ENCODE data around the gene PHLDB1.

The PHLDB1 gene

DNA sequence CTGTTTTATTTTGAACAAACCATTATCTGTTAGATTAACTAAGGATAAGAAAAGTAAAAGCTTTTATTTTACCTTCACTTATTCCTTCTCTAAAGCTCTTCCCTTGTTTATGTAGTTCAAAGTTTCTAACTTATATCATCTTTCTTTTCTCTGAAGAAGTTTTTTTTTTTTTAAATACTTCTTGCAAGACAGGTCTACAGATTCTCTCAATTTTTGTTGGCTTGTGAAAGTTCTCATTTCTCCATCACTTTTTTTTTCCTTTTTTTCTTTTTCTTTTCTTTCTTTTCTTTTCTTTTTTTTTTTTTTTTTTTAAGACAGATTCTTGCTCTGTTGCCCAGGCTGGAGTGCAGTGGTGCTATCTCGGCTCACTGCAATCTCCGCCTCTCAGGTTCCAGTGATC lies 76.8 kb downstream of the PHLDB1 start:
- no peak for DNase-seq

DNA sequence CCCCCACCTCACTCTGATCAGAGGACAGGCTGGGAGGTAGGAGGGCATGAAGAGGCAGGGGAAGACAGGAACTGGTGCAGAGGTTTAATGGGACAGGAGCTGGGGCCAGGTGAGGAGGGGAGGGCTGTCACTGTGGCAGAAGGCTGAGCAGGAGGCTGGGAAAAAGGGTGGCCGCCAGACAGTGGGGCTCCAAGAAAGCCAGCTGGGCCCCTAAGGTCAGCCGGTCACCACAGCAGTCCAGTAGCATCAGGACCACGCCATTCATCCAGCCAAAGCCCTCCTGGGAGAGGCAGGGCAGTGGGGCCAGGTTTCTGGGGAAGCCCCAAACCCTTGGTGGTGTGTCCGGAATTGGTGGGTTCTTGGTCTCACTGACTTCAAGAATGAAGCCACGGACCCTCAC lies 80.5 kb downstream of the PHLDB1 start:
- no peak for DNase-seq

DNA sequence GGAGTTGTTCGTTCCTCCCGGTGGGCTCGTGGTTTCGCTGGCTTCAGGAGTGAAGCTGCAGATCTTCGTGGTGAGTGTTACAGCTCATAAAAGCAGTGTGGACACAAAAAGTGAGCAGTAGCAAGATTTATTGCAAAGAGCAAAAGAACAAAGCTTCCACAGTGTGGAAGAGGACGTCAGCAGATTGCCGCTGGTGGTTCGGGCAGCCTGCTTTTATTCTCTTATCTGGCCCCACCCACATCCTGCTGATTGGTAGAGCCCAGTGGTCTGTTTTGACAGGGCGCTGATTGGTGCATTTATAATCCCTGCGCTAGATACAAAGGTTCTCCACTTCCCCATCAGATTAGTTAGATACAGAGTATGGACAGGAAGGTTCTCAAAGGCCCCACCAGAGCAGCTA lies 80.9 kb downstream of the PHLDB1 start:
- DNase-seq = peak in 12 of 56 donors; percentile 5 to 42 (median 20)

DNA sequence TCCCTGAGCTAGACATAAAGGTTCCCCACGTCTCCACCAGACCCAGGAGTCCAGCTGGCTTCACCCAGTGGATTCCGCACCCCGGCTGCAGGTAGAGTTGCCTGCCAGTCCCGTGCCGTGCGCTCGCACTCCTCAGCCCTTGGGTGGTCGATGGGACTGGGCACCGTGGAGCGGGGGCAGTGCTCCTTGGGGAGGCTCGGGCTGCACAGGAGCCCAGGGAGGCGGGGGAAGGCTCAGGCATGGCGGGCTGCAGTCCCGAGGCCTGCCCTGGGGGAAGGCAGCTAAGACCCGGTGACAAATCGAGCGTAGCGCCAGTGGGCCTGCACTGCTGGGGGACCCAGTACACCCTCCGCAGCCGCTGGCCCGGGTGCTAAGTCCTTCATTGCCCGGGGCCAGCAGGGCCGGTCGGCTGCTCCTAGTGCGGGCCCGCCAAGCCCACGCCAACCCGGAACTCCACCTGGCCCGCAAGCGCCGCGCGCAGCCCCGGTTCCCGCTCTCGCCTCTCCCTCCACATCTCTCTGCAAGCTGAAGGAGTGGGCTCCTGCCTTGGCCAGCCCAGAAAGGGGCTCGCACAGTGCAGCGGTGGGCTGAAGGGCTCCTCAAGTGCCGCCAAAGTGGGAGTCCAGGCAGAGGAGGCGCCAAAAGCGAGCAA lies 81.6 kb downstream of the PHLDB1 start:
- peak in 1 of 56 donors; percentile 43 for DNase-seq

DNA sequence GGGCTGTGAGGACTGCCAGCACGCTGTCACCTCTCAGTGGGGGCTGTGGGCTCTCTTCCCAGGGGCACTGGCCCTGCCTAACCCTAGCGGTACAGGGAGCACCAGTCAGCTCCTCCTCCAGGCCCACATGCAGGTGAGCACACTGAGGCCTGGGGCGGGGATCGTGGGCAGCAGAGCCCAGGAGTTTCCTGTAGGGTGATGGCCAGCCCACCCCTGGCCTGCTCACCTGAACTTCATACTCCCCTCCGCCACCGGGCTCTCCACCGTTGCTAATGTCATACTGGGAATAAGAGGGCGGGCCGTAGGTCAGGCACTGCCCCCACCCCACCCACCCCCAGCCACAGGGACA lies 82.1 kb downstream of the PHLDB1 start:
- DNase-seq = peak in 2 of 56 donors; percentile 34 to 57

DNA sequence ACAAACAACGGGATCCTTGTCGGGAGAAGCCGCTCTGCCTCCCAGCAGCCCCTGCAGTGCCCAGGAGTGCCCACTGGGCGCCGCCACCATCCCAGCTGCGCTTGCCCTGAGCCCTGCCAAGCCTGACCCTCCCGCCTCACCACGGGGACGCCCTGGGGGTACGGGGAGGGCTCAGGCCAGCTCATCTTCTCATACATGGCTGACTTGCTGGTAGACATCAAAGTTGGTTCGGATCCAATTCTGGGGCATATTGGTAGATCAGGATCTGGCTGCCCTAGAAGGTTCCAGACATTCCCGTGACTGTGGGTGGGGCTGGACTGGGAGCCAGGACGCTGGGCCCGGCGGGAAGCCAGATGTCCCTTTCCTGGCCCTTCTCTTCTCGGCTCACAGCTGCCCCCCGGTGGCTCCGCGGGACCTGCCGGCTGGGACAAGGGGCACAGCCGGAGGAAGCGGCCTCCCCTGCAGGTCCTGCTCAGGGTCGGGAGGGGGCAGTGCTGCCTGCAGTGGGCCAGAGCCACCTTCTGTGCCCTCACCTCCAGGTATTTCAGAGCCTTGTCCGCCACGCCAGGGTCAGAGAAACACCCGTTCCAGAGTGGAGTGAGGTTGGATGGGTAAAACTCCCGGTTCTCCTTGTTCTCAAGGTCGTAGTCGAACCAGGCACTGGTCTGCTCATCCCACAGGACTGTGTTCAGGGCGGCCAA lies 82.6 kb downstream of the PHLDB1 start:
- DNase-seq = peak; percentile 77 to 100 (median 96)

DNA sequence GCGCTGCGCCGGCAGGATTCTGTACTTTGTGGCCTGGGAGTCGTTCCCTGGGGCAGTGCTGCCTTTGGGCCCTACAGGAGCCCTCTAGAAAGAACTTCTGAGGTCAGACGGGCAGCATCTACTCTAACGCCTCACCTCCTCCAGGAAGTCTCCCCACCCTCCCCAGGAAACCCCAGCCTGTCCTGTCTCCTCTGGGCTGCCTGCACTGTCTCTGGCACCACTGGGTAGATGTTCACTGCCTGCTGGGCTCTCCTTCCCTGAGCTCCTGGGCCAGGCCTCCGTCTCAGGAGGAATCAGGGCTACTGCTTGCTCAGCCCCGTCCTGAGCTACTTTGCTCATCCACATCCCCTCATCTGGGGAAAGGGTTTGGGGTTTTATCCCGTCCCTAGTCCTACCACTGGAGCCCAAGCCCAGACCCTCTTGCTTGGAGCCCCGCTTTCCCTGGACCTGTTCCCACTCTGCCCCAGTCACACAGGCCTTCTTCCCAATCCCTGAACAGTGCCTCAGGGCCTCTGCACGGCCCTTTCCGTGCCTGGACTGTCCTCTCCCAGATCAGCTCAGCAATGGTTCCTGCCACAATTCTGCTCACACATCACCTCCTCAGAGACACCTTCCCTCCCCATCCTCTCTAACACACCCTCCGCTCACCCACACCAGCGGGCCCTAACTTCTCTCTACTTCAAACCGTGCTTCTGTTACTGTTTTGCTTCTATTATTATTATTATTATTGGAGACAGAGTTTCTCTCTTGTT lies 83.3 kb downstream of the PHLDB1 start:
- DNase-seq = no peak

DNA sequence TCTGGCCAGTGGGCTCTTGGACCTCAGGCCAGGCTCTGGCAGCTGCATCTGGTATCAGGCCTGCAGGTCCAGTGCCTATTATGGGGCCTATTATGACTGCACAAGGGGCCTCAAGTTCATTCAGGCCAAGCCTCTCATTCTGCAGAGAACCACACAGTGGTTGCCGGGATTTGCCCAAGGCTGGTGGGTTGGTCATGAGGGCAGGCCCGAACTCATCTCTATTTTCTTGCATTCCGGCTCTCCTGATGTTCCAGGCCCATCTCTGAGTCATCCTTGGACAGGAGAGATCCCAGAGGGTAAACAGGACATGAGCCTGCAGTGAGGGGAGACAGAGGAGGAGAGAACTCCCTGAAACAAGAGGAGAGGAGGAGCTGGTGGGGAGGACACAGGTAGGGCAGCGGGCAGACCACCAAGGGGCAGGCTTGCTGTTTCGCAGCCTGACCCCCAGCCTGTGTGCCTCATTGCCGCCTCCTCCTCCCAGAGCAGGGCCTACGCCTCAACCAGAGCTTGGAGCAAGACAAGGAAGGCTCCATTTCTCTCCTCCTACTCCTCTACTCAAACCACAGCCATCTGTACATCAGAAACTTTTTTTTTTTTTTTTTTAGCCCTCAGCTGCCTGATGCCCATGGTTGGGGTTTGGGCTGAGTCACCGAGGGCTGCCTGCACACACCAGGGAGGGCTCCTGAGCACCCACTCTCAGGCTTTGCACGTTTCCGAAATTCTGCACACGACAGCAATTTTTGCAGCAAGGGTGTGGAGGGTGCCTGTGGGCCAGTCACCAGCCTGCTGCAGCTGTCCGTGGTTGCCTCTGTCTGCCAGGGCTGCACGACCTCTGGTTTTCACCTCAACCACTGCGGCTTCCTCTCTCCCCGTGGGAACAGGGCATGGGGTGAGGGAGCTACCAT lies 84.8 kb downstream of the PHLDB1 start:
- DNase-seq = peak in 1 of 56 donors; percentile 8

DNA sequence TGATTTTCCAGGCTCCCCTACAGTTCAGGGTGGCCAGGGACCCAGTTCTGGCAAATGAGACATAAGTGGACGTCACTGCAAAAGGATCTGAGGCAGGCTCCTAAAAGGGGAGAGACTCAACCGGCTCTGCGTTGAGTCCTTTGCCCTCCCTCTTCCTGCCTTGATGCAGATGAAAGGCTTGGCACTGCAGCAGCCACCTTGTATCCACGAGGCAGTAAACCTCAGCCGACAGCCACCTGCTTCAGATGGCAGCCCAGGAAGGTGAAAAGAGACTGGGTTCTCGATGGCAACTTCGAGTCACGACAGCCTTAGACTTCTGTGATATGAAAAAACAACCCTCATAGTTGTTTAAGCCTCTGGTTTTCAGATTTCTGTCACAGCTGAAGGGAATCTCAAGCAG lies 86.8 kb downstream of the PHLDB1 start:
- no peak for DNase-seq

DNA sequence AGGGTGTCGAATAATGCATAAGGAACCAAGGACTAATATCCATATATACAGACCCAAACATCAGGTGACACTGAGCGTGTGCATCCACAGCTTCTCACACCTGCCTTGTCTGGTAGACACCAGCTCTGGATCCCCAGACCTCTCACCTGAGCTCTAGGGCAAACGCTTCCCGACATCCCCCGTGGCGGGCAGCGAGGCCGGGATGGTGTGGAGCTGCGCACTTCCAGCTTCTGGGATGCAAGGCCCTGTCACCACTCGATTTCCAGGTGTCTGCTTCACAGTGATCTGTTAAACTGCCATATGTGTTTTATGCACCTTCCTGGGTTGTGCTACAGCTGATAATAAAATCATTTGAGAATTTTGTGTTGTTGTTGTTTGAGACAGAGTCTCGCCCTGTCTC lies 87.4 kb downstream of the PHLDB1 start:
- DNase-seq = no peak

DNA sequence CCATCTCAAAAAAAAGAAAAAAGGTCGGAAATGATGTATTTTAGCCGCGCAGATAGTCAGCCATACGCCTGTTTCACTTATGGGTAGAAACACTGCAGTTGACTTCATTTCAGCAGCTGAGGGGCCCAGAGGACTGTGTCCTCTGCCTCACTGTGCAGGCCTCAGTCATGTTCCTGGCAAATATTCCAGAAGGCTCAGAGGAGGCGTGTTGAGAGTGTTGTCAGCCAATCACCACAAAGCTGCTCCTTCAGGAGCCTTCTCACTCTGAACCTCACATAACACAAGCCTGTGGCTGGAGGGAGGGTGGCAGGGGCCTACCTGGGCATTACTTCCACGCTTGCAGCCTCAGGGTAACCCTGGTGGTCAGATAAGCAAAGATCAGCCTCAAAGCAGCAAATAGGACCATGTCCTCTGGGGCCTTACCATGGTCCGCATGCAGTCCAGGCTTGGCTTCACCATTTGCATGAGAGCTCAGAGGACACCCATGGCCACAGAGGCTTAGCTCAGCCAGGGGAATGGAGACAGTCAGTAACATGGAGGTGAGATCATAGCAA lies 89.3 kb downstream of the PHLDB1 start:
- no peak for DNase-seq

DNA sequence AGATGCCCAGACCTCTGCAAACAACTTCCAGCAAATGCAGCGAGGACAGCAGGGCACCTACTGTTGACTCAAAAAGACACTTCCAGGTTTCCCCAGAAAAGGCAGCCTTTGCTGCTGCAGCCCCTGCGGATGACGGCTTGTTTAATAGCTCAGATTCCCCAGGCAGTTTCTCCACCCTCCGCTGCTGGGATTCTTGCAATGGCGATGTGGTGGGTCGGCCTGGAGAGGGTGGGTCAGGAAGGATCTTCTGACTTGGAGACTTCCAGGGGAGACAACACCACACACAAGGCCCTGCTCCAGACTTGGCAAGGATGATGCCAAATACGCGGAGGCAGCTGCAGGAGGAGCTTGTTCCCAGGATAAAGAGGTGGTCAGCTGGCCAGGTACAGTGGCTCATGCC lies 89.9 kb downstream of the PHLDB1 start:
- DNase-seq = no peak

DNA sequence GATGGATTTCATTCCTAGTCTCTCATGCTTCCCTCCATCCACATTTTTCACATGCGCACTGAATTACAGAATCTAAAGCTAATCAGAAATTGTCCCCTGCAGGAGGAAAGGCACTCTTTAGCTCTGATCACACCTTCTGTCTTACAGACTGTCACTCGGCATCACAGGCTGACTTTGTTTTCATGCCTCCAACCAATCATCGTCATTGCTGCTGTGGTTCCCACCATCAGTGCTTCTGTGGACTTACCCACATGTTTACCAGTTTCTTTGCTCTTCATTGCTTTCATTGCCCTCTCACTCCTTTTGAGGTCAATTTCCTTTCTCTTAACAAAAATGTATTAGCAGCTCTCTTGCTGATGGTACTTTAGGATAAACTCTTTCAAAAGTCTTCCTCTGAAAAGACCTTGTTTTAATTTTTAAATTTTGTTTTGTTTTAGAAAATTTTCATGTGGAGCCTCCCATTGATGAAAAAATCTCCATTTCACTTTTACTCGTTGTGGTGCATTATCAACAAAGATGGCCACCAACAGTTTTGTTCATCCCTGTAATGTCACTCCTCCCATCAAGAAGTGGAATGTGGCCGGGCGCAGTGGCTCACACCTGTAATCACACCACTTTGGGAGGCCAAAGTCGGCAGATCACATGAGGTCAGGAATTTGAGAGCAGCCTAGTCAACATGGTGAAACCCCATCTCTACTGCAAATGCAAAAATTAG lies 92.2 kb downstream of the PHLDB1 start:
- no peak for DNase-seq

DNA sequence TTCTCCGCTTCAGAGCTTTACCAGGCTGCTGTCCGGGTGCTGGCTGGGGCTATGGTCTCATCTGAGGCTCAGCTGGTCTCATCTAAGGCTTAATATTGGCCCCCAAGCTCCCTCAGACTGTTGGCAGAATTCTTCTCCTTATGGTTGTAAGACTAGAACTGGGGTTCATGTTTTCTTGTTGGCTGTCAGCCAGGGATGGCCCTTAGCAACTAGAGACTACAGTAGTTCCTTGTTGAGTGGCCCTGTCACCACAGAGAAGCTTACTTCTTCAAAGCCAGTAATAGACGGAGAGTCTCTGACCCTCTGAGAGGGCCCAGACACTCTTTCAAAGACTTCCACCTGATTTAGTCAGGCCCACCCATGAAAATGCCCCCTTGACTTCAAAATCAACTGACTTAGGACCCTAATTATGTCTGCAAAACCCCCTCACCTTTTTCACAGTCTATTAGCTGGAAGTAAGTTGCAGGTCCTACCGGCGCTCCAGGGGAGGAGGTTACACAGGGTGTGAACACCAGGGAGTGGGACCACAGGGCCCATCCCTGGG lies 96.2 kb downstream of the PHLDB1 start:
- DNase-seq = peak in 14 of 56 donors; percentile 7 to 70 (median 28)

DNA sequence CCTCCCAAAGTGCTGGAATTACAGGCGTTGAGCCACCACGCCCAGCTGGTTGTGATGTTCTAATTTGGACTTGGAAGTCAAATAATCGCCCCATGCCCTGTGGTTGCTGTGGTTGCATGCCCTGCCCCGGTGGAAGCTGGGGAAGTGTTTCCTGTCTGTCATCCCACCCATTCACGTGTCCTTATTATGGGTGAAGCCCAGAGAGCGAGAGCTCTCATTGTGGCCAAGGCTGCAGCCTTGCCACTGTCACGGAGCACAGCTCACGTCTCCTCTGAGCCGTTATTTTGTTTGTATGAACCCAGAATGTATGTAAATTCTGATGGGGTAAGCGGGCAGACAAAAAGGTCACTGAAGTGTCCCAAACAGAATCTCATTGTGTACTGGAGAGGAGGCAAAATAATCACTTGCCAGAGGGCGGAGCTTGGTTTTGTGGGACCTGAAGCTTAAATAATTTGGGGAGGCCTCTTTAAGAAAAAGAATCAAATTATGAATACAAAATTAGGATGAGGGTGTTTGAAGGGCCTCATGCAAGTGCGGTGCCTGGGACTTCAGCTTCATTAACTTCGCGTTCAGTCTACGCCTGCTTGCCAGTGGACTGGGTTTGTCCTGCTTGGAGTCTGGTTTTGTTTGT lies 97.8 kb downstream of the PHLDB1 start:
- peak in 35 of 56 donors; percentile 13 to 77 (median 48) for DNase-seq

DNA sequence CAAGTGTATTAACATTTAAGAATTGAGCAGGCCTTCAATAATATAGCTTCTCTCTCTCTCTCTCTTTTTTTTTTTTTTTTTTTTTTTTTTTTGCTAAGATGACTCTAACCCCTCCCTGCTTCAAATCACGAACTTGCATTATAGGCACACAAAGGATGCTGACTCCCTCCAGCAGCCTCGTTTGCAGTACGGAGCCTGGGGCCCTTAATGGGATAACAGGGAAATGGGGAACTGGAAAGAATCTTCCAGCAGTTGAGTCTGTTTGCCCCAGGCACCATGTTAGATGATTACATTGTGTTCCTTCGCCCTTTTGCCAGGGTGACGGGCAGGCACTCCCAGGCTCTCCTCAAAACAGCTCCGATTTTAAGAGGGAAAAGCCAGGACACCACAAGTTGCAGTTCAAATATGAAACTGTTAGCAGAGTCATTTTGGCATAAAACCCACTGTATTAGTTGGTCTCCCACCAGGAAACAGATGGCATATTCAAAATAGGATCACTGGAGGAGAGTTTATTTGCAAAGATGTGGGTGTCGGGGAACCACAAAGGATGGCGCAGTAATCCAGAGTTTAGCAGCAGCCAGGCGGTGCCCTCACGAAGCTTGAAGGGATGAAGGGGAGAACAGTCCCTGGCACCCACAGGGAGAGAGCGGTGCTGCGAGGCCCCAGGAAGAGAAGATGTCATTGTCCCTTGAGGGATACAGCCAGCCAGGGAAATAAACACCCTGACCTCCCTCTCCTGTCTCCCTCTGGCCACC lies 98.6 kb downstream of the PHLDB1 start:
- peak in 13 of 56 donors; percentile 11 to 50 (median 25) for DNase-seq

DNA sequence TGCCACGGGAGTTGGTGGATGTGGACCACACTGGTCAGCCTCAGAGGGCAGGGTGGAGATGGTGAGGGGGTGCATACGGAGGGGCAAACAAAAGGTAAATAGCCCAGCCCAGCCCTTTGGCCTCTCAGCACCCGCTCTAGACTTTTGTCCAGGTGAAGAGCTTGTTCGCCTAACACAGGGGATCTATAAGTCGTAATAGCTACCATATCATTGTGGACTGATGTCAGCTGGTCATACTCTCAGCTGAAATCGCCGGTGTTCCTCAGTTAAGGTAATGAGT lies 99.1 kb downstream of the PHLDB1 start:
- no peak for DNase-seq

All from amygdala (tissue), 56 donors.